HPDE6-E6E7 (cell line): Measurements from ENCODE around the gene SLC9C2.
"Not testable (repeated sequence)": the region's sequence is repeated elsewhere in the genome, so short reads cannot be mapped to it uniquely, and the experiment has no call there.

Experiments used
- DNase-seq: peaks from one replicate; pipeline ENCODE4 v3.0.0; 2011; ENCODE audit warnings: missing footprints; ENCODE audit errors: extremely low spot score

The SLC9C2 gene

DNA sequence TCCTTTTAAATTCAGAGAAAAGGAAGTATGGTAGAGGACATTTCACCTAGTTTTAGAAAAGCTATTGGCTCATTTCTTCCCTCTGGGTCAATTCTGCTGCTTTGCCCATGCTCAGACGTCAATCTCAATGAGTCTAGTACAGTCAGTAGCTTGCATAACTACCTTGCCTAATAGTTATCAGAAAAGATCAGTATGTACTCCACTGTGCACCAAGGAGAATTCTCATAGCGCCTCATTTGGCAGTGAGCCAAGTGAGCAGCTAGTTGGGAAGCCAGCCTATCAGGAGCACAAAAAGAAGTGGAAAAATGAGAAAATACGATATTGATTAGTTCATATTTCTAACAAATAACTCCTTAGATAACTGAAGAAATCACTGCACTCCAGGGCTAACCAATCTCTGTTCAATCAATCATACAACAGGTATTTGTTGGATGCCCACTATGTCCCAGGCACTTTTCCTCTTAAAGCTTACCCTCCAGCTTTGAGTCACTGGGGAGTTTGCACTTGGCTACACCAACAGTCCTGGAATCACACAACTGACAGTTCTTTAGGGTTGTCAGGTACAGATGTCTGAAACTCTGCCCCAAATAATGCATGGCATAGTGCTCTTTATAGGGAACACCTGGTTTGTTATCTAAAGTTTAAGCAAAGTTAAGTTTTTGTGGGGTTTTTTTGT, 75.6 kb downstream of the SLC9C2 start:
- DNase-seq, result peak; percentile 40

DNA sequence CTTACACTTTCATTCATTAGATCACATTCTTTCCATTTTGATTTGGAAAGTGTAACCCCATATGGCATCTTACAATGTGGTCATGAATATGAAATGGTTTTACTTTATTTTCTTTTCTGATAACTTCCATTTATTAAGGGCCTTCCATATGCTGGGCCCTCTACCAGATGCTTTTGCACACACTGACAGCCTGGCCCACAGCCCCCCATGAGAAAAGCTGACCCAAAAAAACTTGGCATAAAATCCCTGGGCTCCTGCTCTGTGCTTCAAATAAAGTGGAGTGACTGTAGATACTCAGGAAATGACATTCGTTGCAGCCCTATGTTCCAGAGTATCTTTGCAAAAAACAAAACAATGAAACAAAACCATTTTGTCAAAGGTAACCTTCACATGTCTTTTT, 76.9 kb downstream of the SLC9C2 start:
- no peak for DNase-seq

DNA sequence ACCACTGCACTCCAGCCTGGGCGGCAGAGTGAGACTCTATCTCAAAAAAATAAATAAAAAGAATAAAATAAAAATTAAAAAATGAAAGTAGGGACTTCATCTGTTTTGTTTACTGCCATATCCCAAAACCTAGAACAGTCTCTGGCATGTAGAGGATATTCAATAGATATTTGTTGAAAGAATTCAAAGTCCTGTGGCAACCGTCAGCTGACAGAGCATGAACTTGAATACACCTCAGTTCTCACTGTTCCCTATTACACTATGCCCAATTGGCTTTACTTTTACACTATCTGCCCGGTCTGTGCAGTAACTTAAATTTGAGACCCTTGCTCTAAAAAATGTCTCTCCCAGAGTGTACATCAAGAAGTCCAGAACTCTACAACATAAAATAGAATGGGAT, 79.5 kb downstream of the SLC9C2 start:
- no peak for DNase-seq

DNA sequence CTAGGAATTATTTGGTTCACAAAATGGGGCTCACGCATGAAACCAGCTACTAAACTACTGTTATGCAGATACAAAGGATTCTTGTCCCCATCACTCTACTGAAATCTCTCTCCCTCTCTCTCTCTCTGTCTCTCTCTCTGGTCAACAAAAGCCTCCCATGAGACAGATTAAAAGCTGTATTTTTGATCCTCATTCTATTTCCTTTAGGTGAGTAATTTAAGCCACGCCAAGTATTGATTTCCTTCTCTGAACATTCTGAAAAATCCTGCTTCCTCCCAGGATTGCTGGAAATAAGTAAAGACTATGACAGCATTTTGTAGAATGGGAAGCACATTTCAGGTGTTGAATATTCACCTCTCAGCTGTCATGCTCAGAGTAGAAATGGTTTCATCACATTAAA, 82.1 kb downstream of the SLC9C2 start:
- no peak for DNase-seq

DNA sequence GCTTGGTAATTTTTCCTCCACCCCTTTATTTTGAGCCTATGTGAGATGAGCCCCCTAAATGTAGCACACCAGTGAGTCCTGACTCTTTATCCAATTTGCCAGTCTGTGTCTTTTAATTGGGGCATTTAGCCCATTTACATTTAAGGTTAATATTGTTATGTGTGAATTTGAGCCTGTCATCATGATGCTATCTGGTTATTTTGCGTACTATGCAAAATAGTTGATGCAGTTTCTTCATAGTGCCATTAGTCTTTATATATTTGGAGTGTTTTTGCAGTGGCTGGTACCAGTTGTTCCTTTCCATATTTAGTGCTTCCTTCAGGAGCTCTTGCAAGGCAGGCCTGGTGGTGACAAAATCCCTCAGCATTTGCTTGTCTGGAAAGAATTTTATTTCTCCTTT, 88.4 kb downstream of the SLC9C2 start:
- DNase-seq, result not testable (repeated sequence)

DNA sequence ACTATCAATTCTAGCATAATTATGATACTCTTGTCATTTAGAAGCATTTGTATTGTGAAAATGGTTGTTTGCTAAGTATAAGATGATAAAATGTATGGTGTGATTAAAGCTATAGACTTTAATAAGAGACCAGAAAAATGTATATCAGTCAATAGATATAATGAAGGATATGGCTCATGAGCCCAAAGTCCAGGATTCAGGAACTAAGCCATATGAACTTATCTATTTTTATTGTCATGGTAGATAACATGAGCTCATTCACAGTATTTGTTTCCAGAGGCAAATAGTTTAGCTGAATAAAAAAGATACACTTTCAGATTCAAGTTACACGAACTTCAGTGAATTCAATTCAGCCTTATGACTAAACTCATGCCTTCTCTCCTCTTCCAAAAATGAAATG, 93.1 kb downstream of the SLC9C2 start:
- DNase-seq, result no peak

DNA sequence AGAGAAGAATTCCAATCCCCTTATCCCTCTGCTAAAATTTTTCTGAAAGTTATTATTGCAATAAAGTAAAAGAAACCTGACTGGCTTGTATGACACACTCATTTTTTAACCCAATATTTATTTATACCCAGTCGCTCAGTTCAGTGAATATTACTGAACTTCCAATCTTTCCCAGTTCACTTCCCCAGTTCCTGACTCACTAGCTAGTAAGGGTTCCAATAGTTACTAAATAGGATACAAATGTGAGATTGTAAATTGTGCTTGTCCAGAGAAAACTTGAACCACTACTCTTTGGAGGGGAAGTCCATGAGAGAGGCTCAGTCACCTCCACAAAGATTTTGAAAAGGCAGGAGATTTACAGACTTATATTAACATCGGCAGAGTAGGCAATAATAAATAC, 94.3 kb downstream of the SLC9C2 start:
- no peak for DNase-seq

DNA sequence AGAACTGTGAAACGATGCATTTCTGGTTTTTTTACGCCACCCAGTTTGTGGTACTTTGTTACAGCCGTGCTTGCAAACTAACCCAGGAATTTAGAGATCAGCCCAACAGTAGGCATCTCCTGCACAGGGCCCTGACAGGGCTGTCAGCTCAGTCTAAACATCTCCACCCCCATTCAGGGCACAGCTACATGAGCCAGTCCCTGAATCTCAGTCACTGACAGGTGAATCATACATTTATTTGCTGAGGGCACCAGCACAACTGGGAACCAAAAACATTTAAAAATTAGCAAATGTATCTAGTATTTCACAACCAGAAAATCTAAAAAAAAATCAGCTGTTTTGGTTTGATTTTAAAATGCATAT, 95.0 kb downstream of the SLC9C2 start:
- DNase-seq, result peak; percentile 15

DNA sequence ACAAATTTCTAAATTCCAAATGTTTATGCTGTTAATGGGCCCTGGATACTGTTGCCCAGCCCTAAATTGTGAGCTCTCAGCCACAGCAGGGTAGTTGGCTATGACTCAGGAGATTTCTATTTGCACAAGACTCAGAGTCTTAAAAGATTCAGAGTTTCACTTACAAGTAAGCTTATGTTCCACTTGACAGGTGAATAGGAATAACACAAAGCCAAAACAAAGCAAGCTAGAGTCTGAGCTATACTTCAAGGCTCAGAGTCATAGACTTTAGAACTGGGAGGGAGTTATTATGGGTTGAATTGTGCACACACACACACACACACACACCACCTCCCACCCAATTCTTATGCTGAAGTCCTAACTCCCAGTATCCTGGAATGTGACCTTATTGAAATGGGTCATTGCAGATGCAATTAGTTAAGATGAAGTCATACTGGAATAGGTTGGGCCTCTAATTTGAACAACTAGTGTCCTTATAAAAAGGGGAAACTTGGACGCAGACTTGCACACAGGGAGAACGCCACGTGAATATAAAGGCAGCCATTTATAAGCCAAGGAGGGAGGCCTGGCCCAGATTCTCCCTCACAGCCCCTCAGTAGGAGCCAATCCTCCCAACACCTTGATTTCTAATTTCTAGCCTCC, 95.5 kb downstream of the SLC9C2 start:
- peak; percentile 51 for DNase-seq

DNA sequence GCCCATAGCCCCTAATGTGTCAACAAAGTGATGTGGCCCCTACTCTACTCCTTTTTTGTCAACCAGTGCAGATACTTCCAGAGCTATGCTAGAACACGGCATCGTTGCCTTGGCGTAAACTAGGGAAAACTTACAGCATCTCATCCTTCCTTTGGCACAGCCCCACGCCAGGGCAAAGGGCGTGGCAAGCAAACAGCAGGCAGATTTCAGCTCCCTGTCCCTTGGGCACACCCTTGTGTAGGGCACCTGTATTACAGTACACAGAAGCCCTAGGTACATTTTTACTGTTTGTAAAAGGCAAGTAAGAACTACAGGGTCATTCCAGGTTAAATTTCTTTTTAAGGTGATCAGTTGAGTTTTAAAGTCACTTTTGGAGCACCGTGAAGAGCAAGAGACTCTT, 96.4 kb downstream of the SLC9C2 start:
- DNase-seq, result no peak

DNA sequence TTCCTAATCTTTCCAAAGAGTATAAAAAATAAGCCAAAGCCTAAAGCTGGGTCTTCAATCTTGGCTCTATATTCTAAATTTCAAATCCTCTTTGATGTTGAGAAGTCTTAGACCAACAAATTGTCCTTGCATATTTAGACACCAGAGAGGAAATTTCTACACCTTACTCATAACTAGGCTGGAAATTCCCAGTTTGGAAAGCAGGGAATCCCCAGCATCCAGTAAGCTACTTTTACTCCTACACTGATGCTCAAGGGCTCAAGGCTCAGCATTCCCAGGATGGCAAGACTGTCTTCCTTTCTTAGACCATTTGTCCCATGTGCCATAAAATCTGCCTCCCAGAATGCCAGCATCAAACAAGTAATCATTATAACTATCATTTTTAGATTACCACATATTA, 97.5 kb downstream of the SLC9C2 start:
- DNase-seq, result no peak

DNA sequence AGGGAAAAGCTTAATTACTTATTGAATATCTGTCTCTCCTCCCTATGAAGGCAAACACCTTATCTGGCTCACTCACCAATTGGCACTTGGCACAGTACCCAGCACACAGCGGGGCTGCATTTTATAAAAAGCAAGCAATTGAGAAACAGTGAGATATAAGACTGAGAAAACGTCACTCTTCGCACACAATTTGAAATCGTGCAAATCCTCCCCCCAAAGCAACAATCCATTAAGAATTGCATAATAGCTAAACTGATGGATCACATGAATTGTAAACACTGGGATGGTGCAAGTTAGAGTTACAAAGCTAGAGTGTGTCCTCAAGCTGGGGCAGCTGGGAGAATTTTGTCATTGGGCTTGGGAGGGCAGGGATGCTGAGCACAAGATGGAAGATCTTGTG, 98.6 kb downstream of the SLC9C2 start:
- DNase-seq, result no peak

DNA sequence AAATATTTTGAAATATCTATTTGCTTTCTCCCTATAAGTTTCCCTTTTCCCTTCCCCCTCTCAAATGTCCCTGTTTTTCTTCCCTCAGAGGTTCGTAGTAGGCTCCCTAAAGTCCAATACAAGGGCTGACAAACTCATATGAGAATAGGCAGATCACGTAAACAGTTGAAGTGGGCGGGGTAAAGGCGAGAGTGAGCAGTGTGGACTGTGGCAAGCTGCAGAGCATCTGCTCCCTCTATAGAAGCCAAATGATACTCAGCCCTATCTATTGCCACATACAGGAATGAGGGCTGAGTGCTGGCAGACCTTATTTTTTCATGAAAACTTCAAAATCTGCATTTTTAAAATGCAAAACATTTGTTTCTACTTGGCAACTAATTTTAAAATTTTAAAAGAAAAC, 99.5 kb downstream of the SLC9C2 start:
- no peak for DNase-seq

DNA sequence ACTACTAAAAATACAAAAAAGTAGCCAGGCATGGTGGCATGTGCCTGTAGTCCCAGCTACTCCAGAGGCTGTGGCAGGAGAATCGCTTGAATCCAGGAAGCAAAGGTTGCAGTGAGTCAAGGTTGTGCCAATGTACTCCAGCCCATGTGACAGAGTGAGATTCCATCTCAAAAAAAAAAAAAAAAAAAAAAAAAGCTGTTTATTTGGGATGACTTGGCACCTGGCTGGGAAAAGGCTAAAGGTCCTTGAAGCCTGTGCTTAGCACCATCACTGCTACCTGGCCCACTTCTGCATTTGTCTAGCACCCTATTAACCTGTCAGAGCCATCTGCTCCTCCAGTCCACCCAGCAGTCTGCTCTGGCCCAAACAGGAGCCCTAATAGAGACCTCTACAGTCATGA, 100.8 kb downstream of the SLC9C2 start:
- DNase-seq, result no peak

DNA sequence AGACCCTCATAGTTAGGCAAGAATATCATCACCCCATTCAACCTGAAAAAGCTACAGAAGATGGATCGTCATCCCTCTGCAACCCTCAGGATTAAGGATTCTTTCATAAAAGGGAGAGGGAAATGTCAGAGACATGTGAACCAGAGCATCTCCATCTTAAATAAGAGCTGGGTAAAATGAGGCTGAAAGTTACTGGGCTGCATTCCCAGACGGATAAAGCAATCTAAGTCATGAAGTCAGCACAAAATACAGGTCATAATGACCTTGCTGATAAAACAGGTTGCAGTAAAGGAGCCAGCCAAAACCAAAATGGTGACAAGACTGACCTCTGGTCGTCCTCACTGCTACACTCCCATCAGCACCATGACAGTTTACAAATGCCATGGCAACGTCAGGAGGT, 103.1 kb downstream of the SLC9C2 start:
- DNase-seq, result no peak

DNA sequence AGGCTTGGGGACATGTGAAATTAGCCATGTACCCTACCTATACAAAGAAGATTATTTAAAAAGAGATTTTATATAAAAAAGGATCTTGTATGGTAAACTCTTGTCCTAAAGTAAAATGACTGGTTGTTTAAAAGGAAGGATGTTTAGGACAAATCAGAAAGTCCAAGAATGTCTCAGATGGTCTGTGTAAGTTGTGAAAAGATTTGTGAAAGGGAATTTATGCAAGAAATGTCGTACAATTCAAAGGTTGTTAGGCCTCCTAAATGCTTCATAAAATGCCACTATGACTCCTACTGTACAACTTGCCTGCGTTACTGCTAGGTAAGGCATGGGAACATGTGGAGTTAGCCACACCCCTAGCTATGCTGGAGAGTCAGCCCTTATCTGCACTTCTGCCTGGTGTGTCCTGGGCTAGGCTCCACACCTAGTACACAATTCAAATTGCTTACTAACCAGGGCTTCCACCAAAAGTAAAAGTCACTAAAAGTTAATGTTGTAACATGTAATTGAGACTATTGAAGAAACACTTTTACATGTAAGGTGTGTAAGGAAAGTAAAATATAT, 106.0 kb downstream of the SLC9C2 start:
- no peak for DNase-seq

DNA sequence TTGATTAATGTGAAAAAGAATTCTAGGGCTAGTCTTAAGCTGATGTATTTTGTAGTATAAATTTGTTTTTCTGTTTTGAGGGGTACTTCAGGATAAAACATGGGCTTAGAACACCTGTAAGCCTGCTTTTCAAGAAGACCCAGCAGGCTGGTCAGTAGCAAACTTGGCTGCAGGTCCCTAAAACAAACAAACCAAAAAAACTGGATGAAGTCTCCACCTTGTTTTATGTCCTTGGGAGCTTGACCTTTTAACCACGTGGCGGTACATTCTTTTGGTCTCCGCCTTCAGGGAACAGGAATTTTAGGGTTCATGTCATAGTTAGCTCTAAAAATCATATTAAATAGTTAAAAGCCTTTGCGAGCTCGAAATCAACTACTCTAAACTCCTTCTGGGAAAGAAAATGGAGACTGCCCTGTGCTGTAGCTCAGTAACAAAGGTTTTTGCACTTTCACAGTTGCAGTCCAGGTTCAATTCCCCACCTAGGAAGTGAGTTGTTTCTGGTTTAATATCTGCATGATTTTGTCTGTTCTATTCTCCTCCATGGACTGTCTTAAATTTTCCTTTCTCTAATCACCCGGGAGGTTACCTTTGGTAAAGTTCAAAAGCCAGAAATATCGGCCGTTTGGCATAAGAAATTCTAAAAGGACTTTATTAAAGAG, 107.1 kb downstream of the SLC9C2 start:
- no peak for DNase-seq

DNA sequence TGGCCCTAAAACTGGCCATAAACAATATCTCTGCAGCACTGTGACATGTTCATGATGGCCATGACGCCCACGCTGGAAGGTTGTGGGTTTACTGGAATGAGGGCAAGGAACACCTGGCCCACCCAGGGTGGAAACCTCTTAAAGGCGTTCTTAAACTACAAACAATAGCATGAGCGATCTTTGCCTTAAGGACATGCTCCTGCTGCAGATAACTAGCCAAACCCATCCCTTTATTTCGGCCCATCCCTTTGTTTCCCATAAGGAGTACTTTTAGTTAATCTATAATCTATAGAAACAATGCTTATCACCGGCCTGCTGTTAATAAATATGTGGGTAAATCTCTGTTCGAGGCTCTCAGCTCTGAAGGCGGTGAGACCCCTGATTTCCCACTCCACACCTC, 109.7 kb downstream of the SLC9C2 start:
- not testable (repeated sequence) for DNase-seq

DNA sequence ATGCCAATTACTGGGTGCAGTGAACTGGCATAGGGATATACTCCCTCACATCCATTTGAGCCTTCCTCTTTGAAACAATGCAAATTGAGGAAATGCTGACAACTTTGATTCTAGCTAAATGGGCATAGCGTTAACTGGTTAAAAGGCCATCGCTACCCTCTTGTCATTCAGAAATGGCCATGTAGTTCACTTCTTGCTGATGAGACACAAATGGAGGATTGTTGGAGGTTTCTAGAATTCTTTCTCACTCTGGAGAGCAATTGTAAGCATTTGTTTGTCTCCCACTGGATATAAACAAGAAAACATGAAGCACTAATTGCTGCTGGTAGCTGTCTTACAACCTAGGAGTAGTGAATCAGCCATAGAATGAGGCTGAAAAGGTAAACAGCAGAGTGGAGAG, 111.4 kb downstream of the SLC9C2 start:
- no peak for DNase-seq

DNA sequence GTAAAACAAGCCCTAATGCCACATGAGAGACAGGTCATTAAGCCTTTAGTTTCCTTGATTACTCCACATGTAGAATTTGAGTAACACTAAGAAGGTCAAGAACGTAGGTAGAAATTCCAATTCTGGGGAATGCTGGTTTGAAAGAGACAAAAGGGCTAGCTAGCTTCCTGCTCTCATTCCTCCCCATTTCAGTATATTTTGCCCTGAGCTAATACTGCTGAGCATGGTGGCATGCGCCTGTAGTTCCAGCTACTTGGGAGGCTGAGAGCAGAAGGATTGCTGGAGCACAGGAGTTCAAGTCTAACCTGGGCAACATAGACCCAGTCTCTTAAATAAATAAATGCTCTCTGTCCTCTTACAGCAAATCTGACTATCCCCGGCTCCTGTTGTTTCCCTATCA, 112.9 kb downstream of the SLC9C2 start:
- no peak for DNase-seq

DNA sequence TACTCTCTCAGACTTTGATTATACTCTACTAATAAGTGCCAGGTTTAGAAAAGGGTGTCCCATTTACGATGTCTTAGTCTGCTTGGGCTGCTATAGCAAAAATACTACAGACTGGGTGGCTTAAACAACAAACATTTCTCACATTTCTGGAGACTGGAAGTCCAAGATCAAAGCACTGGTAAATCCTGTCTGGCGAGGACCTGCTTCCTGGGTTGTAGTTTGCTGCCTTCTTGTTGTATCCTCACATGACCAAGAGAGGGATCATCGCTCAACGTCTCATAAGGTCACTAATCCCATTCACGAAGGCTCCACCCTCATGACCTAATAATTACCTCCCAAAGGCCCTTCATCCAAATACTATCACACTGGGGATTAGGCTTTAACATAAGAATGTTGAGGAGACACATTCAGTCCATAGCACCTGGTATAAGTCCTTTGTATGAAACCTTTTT, 113.7 kb downstream of the SLC9C2 start:
- peak; percentile 19 for DNase-seq

DNA sequence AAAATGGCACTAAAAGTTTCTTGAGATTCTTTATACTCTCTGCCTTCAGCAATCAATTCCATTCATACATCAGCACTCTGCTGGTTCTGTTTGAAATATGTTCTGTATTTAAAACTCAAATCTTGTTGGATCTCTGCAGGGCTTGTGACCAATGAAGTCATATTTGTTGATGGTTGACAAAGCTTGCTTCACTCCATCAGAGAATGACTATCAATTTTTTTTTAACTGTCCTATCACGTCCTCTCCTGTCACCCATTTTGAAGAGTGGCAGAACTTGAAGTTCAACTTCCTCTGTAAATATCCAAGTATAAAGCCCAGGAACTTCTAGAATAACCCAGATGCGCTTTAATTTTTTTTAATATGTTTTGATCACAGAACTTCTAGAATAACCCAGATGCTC, 114.9 kb downstream of the SLC9C2 start:
- no peak for DNase-seq

DNA sequence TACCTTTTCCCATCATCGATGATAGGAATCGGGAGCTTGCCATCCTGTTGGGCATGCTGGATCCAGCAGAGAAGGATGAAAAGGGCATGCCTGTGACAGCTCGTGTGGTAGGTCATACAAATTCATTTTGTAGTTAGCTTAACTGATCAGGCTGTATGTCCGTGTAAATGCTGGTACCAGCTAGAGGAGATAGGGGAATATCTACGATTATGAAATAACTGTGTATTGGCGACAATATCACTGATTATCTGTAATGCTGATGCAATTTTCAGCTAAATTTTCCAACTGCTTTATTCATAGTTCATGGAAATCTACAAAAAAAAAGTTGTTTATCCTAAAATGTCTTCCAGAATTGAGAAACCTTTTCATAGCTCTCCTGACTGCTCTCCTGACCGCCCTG, 117.5 kb downstream of the SLC9C2 start:
- no peak for DNase-seq
